Osteocyte (in vitro differentiated cells): ENCODE data around the gene CD164. TPM values are rescaled to one million over a fixed set of nuclear protein-coding genes. Genes with fewer than 3 reads are reported as not detected.

ENCODE experiments used
- DNase-seq: peaks from one replicate; pipeline ENCODE4 v3.0.0; 2021; ENCODE audit warnings: mixed read lengths; ENCODE audit not compliant: unreplicated experiment; ENCODE audit errors: extremely low spot score
- H3K27ac Mint-ChIP-seq: one replicate; pipeline ENCODE4 v1.8.0; 2021; ENCODE audit warnings: mild to moderate bottlenecking, mixed read lengths; ENCODE audit not compliant: unreplicated experiment
- H3K27me3 Mint-ChIP-seq: one replicate; pipeline ENCODE4 v1.8.0; 2021; ENCODE audit warnings: mixed read lengths; ENCODE audit not compliant: unreplicated experiment
- H3K36me3 Mint-ChIP-seq: one replicate; pipeline ENCODE4 v1.8.0; 2021; ENCODE audit warnings: mixed read lengths; ENCODE audit not compliant: unreplicated experiment
- H3K4me1 Mint-ChIP-seq: one replicate; pipeline ENCODE4 v1.8.0; 2021; ENCODE audit warnings: mixed read lengths; ENCODE audit not compliant: unreplicated experiment
- H3K4me3 Mint-ChIP-seq: one replicate; pipeline ENCODE4 v1.8.0; 2021; ENCODE audit warnings: mild to moderate bottlenecking, moderate library complexity, mixed read lengths; ENCODE audit not compliant: unreplicated experiment
- H3K9me3 Mint-ChIP-seq: one replicate; pipeline ENCODE4 v1.8.0; 2021; ENCODE audit warnings: mixed read lengths; ENCODE audit not compliant: unreplicated experiment
- total RNA-seq: library from RNA; stranded (reverse); gene quantifications from 2 replicates; pipeline ENCODE4 v1.2.1, GENCODE V29; 2021
- TF ChIP-seq, protein P1 (sequence below): fragments of 200-600 bp; sonication (generic); IDR thresholded peaks from 2 replicates; pipeline ENCODE4 v1.5.0; 2021; ENCODE audit warnings: antibody characterized with exemption, mild to moderate bottlenecking, moderate library complexity

The CD164 gene
- total RNA-seq, 1 donor from 2014 or later: 297 TPM

DNA sequence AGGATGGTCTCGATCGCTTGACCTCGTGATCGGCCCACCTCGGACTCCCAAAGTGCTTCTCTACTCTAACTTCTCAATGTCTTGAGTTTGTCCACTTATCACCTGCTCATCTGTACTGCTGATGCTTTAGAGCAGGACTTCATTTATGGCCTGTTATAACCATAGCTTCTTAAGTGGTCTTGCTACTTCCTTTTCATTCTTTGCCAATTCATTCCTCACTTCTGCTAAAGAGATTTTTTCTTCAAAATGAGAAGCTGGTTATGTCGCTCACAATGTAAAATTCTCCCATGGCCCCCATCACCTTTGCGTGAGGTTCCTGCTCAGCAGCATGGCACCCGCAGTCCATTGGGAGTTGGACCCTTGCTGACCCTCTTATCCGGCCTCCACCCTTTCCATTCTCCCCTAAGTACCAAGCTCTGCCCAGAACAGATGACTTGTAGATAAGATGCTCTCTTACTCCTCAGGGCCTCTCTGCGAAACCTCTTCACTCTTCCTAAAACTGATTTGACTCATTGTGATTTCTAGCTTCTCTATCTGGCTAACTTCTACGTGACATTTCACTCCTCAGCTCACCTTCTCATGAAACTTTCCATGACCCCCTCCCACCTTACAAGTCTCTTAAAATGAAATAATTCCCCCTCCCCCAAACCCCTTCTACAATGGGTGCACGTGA lies 13.9 kb upstream of the CD164 start:
- DNase-seq: no peak
- Mint-ChIP-seq H3K36me3 (no peaks in the 10 kb centered on the region), H3K4me1 (no peaks in the 10 kb centered on the region), H3K27ac (no peak overlapping the region), H3K27me3 (peaks cover 7% of the 10 kb centered on the region), H3K9me3 (no peaks in the 10 kb centered on the region), H3K4me3 (no peak overlapping the region)
- TF ChIP-seq, protein P1, sequence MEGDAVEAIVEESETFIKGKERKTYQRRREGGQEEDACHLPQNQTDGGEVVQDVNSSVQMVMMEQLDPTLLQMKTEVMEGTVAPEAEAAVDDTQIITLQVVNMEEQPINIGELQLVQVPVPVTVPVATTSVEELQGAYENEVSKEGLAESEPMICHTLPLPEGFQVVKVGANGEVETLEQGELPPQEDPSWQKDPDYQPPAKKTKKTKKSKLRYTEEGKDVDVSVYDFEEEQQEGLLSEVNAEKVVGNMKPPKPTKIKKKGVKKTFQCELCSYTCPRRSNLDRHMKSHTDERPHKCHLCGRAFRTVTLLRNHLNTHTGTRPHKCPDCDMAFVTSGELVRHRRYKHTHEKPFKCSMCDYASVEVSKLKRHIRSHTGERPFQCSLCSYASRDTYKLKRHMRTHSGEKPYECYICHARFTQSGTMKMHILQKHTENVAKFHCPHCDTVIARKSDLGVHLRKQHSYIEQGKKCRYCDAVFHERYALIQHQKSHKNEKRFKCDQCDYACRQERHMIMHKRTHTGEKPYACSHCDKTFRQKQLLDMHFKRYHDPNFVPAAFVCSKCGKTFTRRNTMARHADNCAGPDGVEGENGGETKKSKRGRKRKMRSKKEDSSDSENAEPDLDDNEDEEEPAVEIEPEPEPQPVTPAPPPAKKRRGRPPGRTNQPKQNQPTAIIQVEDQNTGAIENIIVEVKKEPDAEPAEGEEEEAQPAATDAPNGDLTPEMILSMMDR: no peak

- no peaks in the 10 kb centered on the region for H3K36me3 Mint-ChIP-seq
- H3K4me3 Mint-ChIP-seq: no peak overlapping the region
- TF ChIP-seq, protein P1: no peak
- H3K27me3 Mint-ChIP-seq: peaks cover 22% of the 10 kb centered on the region
- no peak for DNase-seq
- H3K27ac Mint-ChIP-seq: no peak overlapping the region
- no peaks in the 10 kb centered on the region for H3K9me3 Mint-ChIP-seq
- no peaks in the 10 kb centered on the region for H3K4me1 Mint-ChIP-seq
Observed at GRCh38 chr6:109393886-109394281, 11.6 kb upstream of the CD164 start.

DNA sequence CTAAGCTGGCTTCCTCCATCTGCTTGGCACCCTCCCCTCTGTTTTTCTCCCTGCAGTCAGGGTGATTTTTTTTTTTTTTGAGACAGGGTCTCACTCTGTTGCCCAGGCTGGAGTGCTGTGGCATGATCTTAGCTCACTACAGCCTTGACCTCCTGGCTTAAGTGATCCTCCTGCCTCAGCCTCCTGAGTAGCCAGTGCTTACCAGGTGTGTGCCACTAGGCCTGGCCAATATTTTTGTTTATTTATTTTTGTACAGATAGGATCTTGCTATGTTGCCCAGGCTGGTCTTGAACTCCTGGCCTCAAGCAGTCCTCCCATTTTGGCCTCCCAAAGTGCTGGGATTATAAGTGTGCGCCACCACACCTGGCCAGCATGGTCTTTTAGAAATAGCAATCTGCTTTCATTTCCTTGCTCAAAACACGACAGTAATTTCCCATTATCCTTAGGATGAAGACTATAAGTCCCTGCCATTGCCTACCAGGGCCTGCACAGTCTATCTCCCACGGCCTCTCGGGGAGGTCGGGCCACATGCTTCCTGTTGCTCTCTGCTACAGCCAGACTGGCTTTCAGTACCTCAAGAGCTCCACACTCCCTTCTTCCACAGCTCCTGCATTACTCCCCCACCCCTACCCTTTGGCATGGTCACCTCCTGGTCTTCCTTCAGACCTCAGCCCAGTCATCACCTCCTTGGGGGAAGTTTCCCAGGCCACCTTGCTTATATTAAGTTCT lies 11.1 kb upstream of the CD164 start:
- peaks cover 23% of the 10 kb centered on the region for H3K27me3 Mint-ChIP-seq
- no peak for DNase-seq
- H3K9me3 Mint-ChIP-seq: no peaks in the 10 kb centered on the region
- H3K27ac Mint-ChIP-seq: no peak overlapping the region
- no peaks in the 10 kb centered on the region for H3K4me1 Mint-ChIP-seq
- TF ChIP-seq, protein P1: no peak
- no peak overlapping the region for H3K4me3 Mint-ChIP-seq
- H3K36me3 Mint-ChIP-seq: no peaks in the 10 kb centered on the region

DNA sequence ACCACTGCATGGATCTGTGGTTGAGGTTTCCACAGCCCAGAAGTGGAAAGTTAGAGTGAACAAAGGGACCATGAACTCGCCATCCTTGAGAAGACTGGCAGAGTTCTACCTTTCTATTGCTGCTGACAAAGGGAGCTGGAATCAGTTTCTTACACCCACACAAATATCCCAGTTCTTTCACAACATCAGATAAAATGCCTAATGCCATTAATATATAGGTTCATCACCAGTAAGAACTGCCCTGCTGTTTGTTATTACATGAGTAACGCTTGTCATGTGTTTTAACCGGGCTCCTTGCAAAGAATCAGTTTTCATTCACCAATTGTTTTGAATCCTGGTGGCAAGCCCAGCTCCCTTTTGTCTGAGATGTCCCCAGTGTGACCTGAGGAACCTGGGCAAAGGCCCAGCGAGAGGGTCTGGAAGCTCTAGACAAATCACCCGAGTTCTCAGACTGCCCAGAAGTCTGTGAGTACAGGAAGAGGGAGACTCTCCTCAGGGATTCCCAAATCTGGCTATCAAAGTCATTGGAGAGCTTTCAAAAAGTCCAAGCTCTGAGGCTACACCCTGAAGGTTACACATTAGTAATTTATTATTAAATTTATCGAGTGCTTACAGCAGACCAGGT lies 7.5 kb upstream of the CD164 start:
- Mint-ChIP-seq H3K4me1 (no peaks in the 10 kb centered on the region), H3K36me3 (no peaks in the 10 kb centered on the region), H3K9me3 (no peaks in the 10 kb centered on the region), H3K4me3 (no peak overlapping the region), H3K27me3 (peaks cover 32% of the 10 kb centered on the region), H3K27ac (no peak overlapping the region)
- TF ChIP-seq, protein P1: no peak
- no peak for DNase-seq

GRCh38 chr6:109388265-109388664 lies 6.0 kb upstream of the CD164 start:
- Mint-ChIP-seq H3K36me3 (no peaks in the 10 kb centered on the region), H3K4me3 (no peak overlapping the region), H3K9me3 (no peaks in the 10 kb centered on the region), H3K4me1 (peaks cover 7% of the 10 kb centered on the region), H3K27me3 (peaks cover 32% of the 10 kb centered on the region), H3K27ac (no peak overlapping the region)
- no peak for DNase-seq
- TF ChIP-seq, protein P1: no peak
